ENCODE measurements around the gene TRERF1.

DNA sequence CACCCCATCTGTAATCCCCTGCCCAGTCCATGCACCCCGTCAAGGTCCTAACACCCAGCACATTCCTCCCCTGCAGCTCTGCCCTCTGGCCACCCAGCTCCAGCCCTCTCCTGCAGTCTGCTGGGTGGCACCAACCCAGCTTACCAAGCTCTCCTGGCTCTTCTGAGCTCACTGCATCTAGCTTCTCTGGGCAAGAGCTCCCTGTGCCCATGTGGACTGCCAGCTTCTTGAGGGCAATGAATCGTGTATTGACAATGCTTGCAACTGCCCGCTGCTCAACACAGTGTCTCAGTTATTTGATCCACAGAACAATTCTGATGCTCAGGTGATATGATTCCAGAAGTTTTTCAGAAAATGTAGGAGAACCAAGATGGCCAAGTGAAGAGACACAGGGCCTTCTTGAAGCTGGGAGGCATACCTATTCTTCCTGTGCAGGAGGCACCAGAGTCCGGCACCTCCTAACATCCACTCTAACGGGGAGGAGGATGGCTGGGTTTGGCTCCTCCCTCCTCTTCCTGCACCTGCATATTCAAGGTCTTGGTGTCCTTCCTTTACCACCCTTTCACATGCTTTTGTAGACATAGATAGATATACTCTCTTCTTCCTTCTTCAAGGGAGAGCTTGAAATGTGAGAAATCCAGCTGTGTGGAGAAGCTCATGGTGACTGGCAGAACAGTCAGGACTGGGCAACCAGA lies 85.6 kb downstream of the TRERF1 start:
- no peak for TF ChIP-seq POLR2A (IDR thresholded peaks at IDR 0.05)
- TF ChIP-seq, protein P1, sequence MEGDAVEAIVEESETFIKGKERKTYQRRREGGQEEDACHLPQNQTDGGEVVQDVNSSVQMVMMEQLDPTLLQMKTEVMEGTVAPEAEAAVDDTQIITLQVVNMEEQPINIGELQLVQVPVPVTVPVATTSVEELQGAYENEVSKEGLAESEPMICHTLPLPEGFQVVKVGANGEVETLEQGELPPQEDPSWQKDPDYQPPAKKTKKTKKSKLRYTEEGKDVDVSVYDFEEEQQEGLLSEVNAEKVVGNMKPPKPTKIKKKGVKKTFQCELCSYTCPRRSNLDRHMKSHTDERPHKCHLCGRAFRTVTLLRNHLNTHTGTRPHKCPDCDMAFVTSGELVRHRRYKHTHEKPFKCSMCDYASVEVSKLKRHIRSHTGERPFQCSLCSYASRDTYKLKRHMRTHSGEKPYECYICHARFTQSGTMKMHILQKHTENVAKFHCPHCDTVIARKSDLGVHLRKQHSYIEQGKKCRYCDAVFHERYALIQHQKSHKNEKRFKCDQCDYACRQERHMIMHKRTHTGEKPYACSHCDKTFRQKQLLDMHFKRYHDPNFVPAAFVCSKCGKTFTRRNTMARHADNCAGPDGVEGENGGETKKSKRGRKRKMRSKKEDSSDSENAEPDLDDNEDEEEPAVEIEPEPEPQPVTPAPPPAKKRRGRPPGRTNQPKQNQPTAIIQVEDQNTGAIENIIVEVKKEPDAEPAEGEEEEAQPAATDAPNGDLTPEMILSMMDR (IDR thresholded peaks at IDR 0.05) = no peak
- TF ChIP-seq POLR2AphosphoS5 (IDR thresholded peaks at IDR 0.05) = no peak
- no peak for TF ChIP-seq EP300 (IDR thresholded peaks at IDR 0.05)

Data from upper lobe of left lung (tissue), 4 donors.